GM13976 (cell line): ENCODE data around the gene SLC27A4.

ENCODE experiments used
- DNase-seq: peaks from one replicate; pipeline ENCODE4 v3.0.0; 2012; ENCODE audit warnings: low spot score
- CTCF ChIP-seq: IDR thresholded peaks from 2 replicates; pipeline ENCODE4 v1.5.1; 2012; ENCODE audit warnings: borderline replicate concordance, mild to moderate bottlenecking; ENCODE audit not compliant: insufficient read depth; ENCODE audit errors: extremely low read depth, missing control alignments, control extremely low read depth
- in situ Hi-C: fragments of 300-500 bp; cut with MboI; formaldehyde crosslinking; loops from one replicate; pipeline ENCODE4 v1.12.0; 2022; ENCODE audit warnings: low sequenced_read_pairs, mixed read lengths, inconsistent platforms; ENCODE audit not compliant: unreplicated experiment

Gene SLC27A4

DNA sequence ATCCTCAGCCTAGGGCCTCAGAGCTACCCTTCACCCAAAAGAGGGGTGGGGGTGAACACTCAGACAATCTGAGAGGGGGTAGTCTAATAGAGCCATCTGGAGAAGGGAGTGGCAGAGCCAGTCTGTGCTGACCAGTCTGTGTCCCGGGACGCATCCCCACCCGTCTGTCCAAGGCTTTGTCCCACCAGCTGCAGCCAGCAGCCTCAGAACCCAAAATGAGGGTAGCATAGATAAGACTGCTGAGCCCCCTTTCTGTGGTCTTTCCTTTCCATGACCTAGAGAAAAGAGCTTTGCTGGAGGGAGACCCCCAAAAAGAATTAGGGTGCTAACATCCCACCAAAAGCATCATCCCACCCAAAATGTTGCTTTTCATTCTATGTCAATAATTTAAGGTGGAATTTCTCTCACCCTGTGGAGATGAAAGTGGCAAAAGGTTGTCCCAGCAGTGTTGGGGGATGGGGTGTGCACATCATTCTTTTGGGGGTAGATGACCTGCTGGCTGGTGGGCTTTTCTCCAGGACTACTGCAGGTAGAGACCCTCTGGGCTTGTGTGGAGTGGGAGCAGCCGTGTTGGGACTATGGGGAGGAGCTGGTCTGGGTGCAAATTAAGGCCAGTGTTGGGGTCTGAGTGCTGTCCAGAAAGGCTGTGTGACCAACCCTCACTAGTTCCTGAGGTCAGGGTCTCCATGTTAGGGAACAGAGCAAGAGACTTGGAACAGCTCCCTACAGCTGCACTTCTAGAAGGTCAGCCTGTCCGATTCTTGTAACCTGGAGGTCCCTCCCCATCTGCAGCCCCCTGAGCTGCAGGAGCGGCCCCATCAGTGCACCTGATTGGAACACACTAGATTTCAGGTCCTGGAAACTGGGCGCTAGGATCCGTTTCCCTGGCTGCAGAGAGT lies 50.7 kb downstream of the SLC27A4 start:
- no peak for TF ChIP-seq CTCF
- in situ Hi-C loops = no loop called here
- DNase-seq = no peak

- no peak for TF ChIP-seq CTCF
- in situ Hi-C loops = no loop called here
- no peak for DNase-seq
Observed at GRCh38 chr9:128391956-128392301, 51.6 kb downstream of the SLC27A4 start.

DNA sequence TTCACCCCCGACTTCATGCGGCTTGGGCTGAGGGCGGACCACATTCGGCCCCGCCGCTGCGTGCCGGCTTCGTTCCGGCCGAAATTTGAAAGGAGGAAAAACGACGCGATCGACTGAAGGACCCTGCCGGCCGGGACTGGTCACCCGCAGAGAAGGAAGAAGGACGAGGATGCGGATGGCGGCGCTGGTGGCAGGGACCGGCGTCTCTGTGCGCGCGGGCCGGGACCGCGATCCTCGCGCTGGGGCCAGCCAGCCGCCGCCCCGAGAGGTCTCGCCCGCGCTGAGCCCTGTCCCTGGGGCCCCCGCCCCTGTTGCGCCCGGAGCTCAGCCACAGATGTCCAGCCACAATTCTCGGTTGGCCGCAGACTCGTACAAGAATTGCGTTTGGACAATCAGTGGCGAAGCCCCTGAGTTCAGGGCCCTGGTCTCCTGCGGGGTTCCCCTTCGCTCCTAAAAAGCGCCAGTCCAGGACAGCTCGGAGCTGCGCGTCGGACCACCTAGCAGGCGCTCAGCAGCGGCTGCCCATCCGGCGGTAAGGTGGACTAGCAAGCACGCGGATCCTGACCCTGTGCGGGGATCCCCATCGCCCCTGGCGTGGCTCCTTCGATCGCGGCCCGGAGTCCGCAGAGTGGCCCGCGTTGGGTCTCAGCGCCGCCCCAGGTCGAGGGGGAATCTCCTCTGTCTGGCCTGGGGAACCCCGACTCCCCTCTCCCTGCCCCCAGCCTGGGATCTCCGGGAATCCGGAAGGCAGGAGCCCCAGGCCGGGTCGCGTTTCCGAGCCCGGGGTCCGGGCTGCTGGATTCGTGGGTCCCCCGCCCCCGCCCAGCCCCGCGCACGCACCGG lies 52.2 kb downstream of the SLC27A4 start:
- no peak for TF ChIP-seq CTCF
- in situ Hi-C loops = no loop called here
- DNase-seq = no peak

- TF ChIP-seq CTCF = no peak
- in situ Hi-C loops = no loop called here
Observed at GRCh38 chr9:128393145-128393775, 52.9 kb downstream of the SLC27A4 start.

GRCh38 chr9:128393970-128394369 lies 53.6 kb downstream of the SLC27A4 start:
- in situ Hi-C loops = no loop called here
- no peak for DNase-seq
- no peak for TF ChIP-seq CTCF

More at GRCh38 chr9:128393145-128393775, 52.9 kb downstream of the SLC27A4 start:
- DNase-seq = no peak

DNA sequence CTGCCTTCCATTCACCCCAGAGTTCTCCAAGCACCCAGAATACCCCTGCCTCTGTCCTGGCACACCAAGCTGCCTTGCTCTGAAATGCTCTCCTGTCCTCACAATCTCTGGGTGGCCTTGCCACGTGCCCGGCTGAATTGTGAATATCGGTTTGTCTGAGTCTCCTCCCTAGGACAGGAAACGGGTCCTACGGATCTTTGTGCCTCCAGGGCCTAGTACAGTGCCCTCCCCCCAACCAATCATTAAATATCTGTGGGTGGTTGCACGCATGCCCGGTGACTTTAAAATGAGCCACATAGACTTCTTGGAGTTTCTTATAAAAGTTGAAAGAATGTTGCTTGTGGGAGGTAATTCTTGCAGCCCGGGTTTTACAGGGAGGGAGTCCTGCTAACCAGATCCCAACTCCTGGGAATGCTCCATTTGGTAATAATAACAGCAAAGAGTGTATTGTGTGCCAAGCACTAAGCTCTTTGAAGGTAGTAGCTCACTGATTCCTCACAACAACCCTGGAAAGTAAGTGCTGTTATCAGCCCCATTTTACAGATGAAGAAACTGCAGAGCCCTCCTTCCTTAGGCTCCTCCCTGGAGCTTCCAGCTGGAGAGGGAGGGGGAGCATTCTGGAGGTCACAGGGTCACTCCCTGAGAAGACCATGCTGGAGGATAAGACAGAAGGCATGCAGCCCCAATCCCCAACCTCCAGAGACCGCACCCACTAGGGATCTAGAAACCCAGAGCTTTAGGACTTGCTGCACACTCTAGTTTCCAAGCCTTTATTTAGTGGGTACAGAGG lies 54.2 kb downstream of the SLC27A4 start:
- no peak for DNase-seq
- TF ChIP-seq CTCF = no peak
- in situ Hi-C loops = no loop called here
